A673 (cell line): ENCODE data around the gene GLIS2.

Source experiments
- CTCF ChIP-seq: fragments of 300-800, 200-600 bp; sonication (generic); conservative IDR thresholded peaks from 2 replicates; pipeline ENCODE4 v1.5.1; 2017; ENCODE audit warnings: low read depth, mild to moderate bottlenecking, antibody characterized with exemption, low read length, moderate library complexity, mixed read lengths
- EZH2 ChIP-seq: fragments of 200-600 bp; sonication (generic); IDR thresholded peaks from 2 replicates; pipeline ENCODE4 v1.6.1; 2017; ENCODE audit warnings: borderline replicate concordance, low read depth, mild to moderate bottlenecking, mixed read lengths, antibody characterized with exemption, low read length; ENCODE audit not compliant: poor library complexity, severe bottlenecking

GRCh38 chr16:4372578-4373355 lies 56.9 kb downstream of the GLIS2 start:
- TF ChIP-seq CTCF: no peak
- no peak for TF ChIP-seq EZH2
